Choroid plexus epithelial cell (primary cell): ENCODE measurements around the gene ASF1B.

Experiments
- DNase-seq: peaks from one replicate; pipeline ENCODE4 v3.0.0-alpha.2; 2010; ENCODE audit warnings: low read depth
- H3K4me3 ChIP-seq: 2 replicates; pipeline ENCODE4 v1.5.1; 2011; ENCODE audit warnings: low read depth, mild to moderate bottlenecking, control low read depth, low read length, moderate library complexity
- CTCF ChIP-seq: conservative IDR thresholded peaks from 2 replicates; pipeline ENCODE4 v1.5.1; 2011; ENCODE audit warnings: low read depth, mild to moderate bottlenecking, control low read depth, inconsistent platforms, low read length, moderate library complexity

Gene ASF1B

DNA sequence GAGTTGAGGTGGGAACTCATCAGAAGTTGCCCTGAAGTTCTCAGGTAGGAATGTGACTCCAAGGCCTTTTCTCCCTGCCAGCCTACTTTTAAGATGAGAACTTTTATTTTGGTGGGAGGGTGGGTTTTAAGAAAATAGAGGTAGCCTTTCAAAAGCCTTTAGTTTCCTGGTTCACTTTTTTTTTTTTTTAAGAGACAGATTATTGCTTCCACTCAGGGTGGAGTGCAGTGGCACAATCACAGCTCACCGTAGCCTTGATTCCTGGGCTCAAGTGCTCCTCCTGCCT lies 53.8 kb downstream of the ASF1B start:
- DNase-seq, result no peak
- H3K4me3 ChIP-seq, result no peak overlapping the region
- TF ChIP-seq CTCF, result no peak

- DNase-seq, result peak; percentile 28
- H3K4me3 ChIP-seq, result peak overlapping the region; percentile 73
- TF ChIP-seq CTCF, result no peak
Measured at GRCh38 chr19:14081797-14082674, 54.4 kb downstream of the ASF1B start.

DNA sequence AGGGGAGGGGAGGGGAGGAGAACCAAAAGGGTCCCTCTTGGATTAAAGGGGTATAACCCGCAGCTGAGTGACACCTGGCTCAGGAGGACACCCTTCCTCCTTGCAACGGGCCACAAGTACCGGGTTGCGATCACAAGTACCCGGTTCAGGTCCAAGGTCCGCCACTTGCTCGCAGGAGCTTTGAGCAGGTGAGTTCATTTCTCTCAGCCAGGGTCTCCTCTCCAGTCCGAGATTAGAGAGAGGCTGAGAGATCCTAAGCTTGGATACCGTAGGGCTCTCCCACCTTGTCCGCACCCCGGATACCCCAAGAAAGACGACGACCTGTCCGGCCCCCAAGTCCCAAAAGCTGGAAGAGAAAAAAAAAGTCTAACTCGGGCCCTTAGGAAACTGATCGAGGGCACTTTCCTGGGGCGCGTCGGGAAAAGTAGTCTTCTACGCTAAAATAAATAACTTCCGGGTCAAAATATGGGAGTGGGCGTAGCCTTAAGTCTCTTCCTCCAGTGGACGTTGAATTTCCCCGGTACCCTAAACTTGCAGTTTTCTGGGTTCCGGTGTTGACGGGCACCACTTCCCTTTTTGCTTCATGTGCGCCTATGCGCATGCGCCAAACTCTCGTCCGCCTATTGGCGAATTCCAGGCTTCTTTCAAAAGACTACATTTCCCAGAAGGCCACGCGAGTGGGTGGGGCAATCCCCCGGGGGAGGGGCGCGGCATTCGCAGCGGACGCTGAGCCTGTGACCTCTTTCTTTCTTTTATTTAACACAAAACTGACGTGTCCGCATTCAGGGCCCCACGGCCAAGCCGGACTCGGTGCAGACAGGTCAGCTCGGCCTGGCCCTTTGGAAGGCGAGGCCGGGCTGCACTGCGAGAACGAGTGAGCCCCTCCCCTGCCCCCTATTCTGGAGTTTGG lies 55.2 kb downstream of the ASF1B start:
- peak overlapping the region; percentile 73 for H3K4me3 ChIP-seq
- peak; percentile 100 for DNase-seq
- no peak for TF ChIP-seq CTCF

GRCh38 chr19:14078411-14078810 lies 58.0 kb downstream of the ASF1B start:
- no peak for DNase-seq
- no peak for TF ChIP-seq CTCF
- no peak overlapping the region for H3K4me3 ChIP-seq

DNA sequence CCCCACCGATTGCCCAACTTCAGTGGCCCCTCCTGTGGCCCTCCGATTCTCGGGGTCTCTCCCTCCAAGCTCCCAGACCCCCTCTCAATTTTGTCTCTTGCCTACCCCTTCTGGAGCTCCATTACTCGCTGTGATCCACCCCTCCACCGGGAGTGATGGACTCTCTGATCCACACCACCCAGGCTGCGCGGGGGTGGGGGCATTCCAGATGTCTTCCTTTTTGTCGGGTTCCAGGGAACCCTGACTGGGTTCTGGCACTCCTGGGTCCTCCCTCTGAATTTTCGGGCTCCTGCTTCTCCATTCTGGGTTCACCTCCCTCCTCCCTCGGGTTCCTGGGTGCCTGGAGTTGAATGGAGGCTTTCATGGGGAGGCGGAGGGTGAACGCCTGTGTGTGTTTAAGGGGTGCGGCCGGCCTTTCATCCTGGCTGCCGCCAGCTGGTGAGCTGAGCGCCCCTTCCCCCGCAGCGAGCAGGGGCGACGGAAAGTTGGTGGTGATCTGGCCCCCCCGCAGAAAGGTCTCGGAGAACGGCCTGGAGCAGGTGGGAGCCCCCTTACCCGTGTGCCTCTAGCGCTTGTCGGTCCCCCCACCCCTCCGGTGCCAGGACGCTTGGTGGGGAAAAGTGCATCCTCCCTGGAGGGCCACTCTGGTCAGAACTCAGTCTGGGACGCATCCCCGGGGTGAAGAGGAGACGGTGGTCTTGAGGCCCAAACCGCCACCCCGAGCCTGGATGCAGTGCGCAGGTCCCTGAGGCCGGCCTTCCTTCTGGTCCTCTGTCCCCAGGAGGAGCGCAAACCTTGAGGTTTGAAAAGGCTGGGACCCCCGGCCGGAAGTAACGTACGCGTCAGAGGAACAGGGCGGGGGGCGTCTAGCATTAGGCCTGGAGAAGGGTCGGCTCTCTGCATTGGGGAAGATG lies 62.2 kb downstream of the ASF1B start:
- H3K4me3 ChIP-seq, result peak overlapping the region; percentile 64
- no peak for TF ChIP-seq CTCF
- DNase-seq, result peak; percentile 36

DNA sequence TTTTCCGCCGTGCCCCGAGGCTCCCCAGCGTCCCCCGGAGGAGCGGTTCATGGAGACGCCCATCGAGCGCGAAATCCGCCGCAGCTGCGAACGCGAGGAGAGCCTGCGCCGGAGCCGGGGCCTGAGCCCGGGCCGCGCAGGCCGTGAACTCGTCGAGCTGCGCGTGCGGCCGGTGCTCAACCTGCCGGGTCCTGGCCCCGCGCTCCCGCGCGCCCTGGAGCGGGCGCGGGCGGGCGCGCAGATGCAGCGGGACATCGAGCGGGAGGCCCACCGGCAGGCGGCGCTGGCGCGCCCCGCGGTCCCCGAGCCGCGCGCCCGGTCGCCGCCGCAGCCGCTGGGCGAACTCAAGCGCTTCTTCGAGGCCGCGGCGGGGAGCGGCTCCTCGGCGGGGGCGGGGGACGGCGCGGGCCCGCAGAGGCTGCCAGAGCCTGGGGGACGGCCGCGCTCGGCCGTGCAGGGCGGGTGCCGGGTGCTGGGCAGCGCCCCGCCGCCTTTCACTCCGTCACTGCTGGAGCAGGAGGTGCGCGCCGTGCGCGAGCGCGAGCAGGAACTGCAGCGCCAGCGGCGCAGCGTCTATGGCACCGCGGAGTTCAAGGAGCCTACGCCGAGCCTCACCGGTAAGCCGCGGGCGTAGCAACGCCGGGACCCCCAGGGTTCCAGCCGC lies 63.0 kb downstream of the ASF1B start:
- DNase-seq, result peak; percentile 83
- H3K4me3 ChIP-seq, result peak overlapping the region; percentile 64
- TF ChIP-seq CTCF, result peak; percentile 9
